Inflammatory macrophage treated with lipopolysaccharide for 4 hours (primary cell): ENCODE data around the gene CAMK2A.
"Not testable (repeated sequence)": the region's sequence is repeated elsewhere in the genome, so short reads cannot be mapped to it uniquely, and the experiment has no call there.

Source experiments
- DNase-seq: peaks from one replicate; pipeline ENCODE4 v3.0.0-alpha.2; 2020

CAMK2A gene

GRCh38 chr5:150234576-150235499 is 54.7 kb downstream of the CAMK2A start:
- DNase-seq: peak; percentile 92

GRCh38 chr5:150233706-150234105 is 55.9 kb downstream of the CAMK2A start:
- DNase-seq: not testable (repeated sequence)

- no peak for DNase-seq
Observed at GRCh38 chr5:150230842-150231241, 58.7 kb downstream of the CAMK2A start.

- DNase-seq: no peak
Observed at GRCh38 chr5:150229571-150229970, 60.0 kb downstream of the CAMK2A start.

- peak; percentile 86 for DNase-seq
Observed at GRCh38 chr5:150227606-150228273, 61.8 kb downstream of the CAMK2A start.

GRCh38 chr5:150227036-150227435 is 62.5 kb downstream of the CAMK2A start:
- peak; percentile 80 for DNase-seq

- DNase-seq: no peak
Observed at GRCh38 chr5:150224483-150225027, 65.0 kb downstream of the CAMK2A start.

GRCh38 chr5:150223474-150223873 is 66.1 kb downstream of the CAMK2A start:
- DNase-seq: no peak

GRCh38 chr5:150222906-150223305 is 66.7 kb downstream of the CAMK2A start:
- no peak for DNase-seq

GRCh38 chr5:150221471-150221870 is 68.1 kb downstream of the CAMK2A start:
- no peak for DNase-seq

GRCh38 chr5:150219861-150220260 is 69.7 kb downstream of the CAMK2A start:
- no peak for DNase-seq

GRCh38 chr5:150219142-150219541 is 70.4 kb downstream of the CAMK2A start:
- DNase-seq: no peak

- no peak for DNase-seq
Observed at GRCh38 chr5:150218693-150219035, 70.9 kb downstream of the CAMK2A start.

GRCh38 chr5:150217873-150218692 is 71.5 kb downstream of the CAMK2A start:
- DNase-seq: peak; percentile 75

GRCh38 chr5:150217038-150217437 is 72.5 kb downstream of the CAMK2A start:
- no peak for DNase-seq

- DNase-seq: no peak
Observed at GRCh38 chr5:150215979-150216944, 73.3 kb downstream of the CAMK2A start.

GRCh38 chr5:150214289-150214688 is 75.3 kb downstream of the CAMK2A start:
- DNase-seq: no peak

- DNase-seq: no peak
Observed at GRCh38 chr5:150213530-150213929, 76.0 kb downstream of the CAMK2A start.

GRCh38 chr5:150211156-150212030 is 78.2 kb downstream of the CAMK2A start:
- DNase-seq: peak; percentile 48

GRCh38 chr5:150210644-150211043 is 78.9 kb downstream of the CAMK2A start:
- no peak for DNase-seq
